Heart left ventricle (tissue), 13 donors: Measurements from ENCODE around the gene NLRC5.

Experiments
- POLR2A ChIP-seq, 2 donors: fragments of 450-650 bp; IDR thresholded peaks; one replicate each; pipeline ENCODE4 v1.6.1; 2017; ENCODE audit warnings: antibody characterized with exemption in 2 of 2, mild to moderate bottlenecking in 2 of 2, moderate library complexity in 2 of 2
- TF ChIP-seq, protein P1 (sequence below), 12 donors: fragments of 200-600 bp; sonication (generic) in 4 of 12; IDR thresholded peaks; one replicate each; pipeline versions ENCODE4 v1.5.0 to v1.8.0; 2018 to 2022; ENCODE audit warnings: antibody characterized with exemption in 12 of 12, mild to moderate bottlenecking in 5 of 12
- donor health status: ischemic (EF 13 %, LVEDD 7.1; RV severe dilation, severe dysfunction).
- donor health status: DM: no; HTN: yes; CAD: no.
- donor health status: DM: no; HTN: no; CAD: no.
- donor health status: ischemic (EF 25% LVEDD 6.9; RV normal size, moderate dysfunction).
- donor health status: ischemic (EF 25% LVEDD 5.7; RV mildly dilated, moderate dysfunction).
- donor health status: ischemic (EF 35%, LVEDD 5.7; RV mildly dilated, moderate dysfunction).
- donor health status: nonischemic (EF 11% LVEDD 7.7; RV severe dilation, severe dysfunction).
- donor health status: DM: yes; HTN: yes; CAD: no.
- donor health status: PGD.
- donor health status: ischemic (EF 29% LVEDD 5.4; RV normal size, mild dysfunction).
- donor health status: nonischemic (EF 23%, LVEDD 6.1; RV moderate dilation, normal function).

DNA sequence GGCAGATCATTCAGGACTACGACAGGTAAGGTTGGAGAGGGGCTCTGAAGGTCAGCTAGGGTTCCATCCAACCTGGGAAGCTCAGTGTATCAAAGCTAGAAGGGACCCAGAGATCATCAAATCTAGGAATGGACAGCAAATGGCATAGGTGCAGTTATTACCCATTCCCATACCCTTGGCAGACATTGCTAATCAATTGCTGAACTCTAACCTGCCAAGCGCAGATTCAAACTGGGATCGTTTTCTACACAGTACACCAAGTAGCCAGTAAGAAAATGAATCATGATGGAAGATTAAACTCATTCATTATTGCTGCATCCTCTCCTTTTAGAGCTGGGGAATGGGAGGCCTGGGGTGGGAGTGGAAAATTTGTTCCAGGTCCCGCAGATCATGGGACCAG is 136.6 kb downstream of the NLRC5 start:
- TF ChIP-seq, protein P1, sequence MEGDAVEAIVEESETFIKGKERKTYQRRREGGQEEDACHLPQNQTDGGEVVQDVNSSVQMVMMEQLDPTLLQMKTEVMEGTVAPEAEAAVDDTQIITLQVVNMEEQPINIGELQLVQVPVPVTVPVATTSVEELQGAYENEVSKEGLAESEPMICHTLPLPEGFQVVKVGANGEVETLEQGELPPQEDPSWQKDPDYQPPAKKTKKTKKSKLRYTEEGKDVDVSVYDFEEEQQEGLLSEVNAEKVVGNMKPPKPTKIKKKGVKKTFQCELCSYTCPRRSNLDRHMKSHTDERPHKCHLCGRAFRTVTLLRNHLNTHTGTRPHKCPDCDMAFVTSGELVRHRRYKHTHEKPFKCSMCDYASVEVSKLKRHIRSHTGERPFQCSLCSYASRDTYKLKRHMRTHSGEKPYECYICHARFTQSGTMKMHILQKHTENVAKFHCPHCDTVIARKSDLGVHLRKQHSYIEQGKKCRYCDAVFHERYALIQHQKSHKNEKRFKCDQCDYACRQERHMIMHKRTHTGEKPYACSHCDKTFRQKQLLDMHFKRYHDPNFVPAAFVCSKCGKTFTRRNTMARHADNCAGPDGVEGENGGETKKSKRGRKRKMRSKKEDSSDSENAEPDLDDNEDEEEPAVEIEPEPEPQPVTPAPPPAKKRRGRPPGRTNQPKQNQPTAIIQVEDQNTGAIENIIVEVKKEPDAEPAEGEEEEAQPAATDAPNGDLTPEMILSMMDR (IDR thresholded peaks at IDR 0.05) = no peak
- no peak for TF ChIP-seq POLR2A (IDR thresholded peaks at IDR 0.05)
